Endothelial cell of umbilical vein (primary cell): ENCODE results near the gene MAP3K10. TPM values are rescaled to one million over a fixed set of nuclear protein-coding genes. Genes with fewer than 3 reads are reported as not detected.

Experiments
- BruUV-seq: library from RNA; stranded (reverse); fragments of 400-500 nt; replicated peaks from 2 replicates; lab custom pipeline; 2021; lab: Mats Ljungman, UMichigan
- CTCF ChIA-PET: fragments of 300-600, 350-600 bp; sonication (Branson Sonifier 250); formaldehyde crosslinking; loops from one replicate; lab custom pipeline; 2021; ENCODE audit warnings: antibody characterized with exemption, inconsistent platforms; lab: Charles Lee
- POLR2A ChIA-PET: fragments of 300-600, 350-600 bp; sonication (Branson Sonifier 250); formaldehyde crosslinking; loops from one replicate; lab custom pipeline; 2021; ENCODE audit warnings: antibody characterized with exemption, inconsistent platforms; lab: Charles Lee
- DNase-seq: peaks from one replicate; pipeline ENCODE4 v3.0.0-alpha.2; 2011; ENCODE audit warnings: low read depth, low spot score
- FAIRE-seq: peaks from 2 replicates; lab custom pipeline; 2011; peaks lifted over from hg19 to GRCh38; lab: Jason Lieb, UNC
- H2AFZ ChIP-seq: 2 replicates; pipeline ENCODE4 v1.6.0; 2012; ENCODE audit warnings: low read depth, low read length, control low read depth, inconsistent platforms
- H3K27ac ChIP-seq: 2 replicates; pipeline ENCODE4 v1.5.1; 2011; ENCODE audit warnings: low read depth, mild to moderate bottlenecking, control low read depth, low read length, moderate library complexity; ENCODE audit not compliant: insufficient read depth
- H3K27me3 ChIP-seq, 2 experiments: 2 replicates each; pipeline versions ENCODE4 v1.6.0 to v1.6.1; 2011; ENCODE audit warnings: low read length in 2 of 2, mixed read lengths in 1 of 2; ENCODE audit not compliant: control insufficient read depth in 2 of 2, insufficient read depth in 2 of 2
- H3K36me3 ChIP-seq, 2 experiments: 2 replicates in 1 of 2; 3 replicates in 1 of 2; pipeline ENCODE4 v1.5.1; 2011; ENCODE audit warnings: low read length in 2 of 2, mild to moderate bottlenecking in 1 of 2, moderate library complexity in 1 of 2; ENCODE audit not compliant: control insufficient read depth in 2 of 2, insufficient read depth in 2 of 2; ENCODE audit errors: extremely low read depth in 1 of 2
- H3K4me1 ChIP-seq: 3 replicates; pipeline ENCODE4 v1.5.1; 2011; ENCODE audit warnings: mild to moderate bottlenecking, low read length; ENCODE audit not compliant: control insufficient read depth, insufficient read depth; ENCODE audit errors: extremely low read depth
- H3K4me2 ChIP-seq: 2 replicates; pipeline ENCODE4 v1.6.1; 2011; ENCODE audit warnings: low read length, control low read depth, mixed read lengths; ENCODE audit not compliant: insufficient read depth
- H3K4me3 ChIP-seq, 3 experiments: fragments of 200-600 bp in 1 of 3; sonication (generic), shearing (Covaris generic) in 1 of 3; replicated peaks in 1 of 3; 2 replicates each; pipeline ENCODE4 v1.5.1; 2011 to 2016; ENCODE audit warnings: control low read depth in 3 of 3, low read length in 3 of 3, mild to moderate bottlenecking in 2 of 3, inconsistent platforms in 1 of 3, low read depth in 1 of 3, moderate library complexity in 1 of 3; ENCODE audit not compliant: insufficient read depth in 1 of 3
- H3K79me2 ChIP-seq: 2 replicates; pipeline ENCODE4 v1.6.0; 2012; ENCODE audit warnings: low read length, inconsistent platforms; ENCODE audit not compliant: control insufficient read depth, insufficient read depth
- H3K9ac ChIP-seq: replicated peaks from 2 replicates; pipeline ENCODE3; 2011; ENCODE audit warnings: low read length, control low read depth; ENCODE audit not compliant: insufficient read depth; ENCODE audit errors: extremely low read depth
- H3K9me1 ChIP-seq: replicated peaks from 3 replicates; pipeline ENCODE4 v1.6.0; 2011; ENCODE audit warnings: mild to moderate bottlenecking, low read length; ENCODE audit not compliant: control insufficient read depth, insufficient read depth; ENCODE audit errors: extremely low read depth
- H3K9me3 ChIP-seq: replicated peaks from 2 replicates; pipeline ENCODE4 v1.5.1; 2012; ENCODE audit warnings: low read length, inconsistent platforms; ENCODE audit not compliant: control insufficient read depth, insufficient read depth
- H4K20me1 ChIP-seq: replicated peaks from 2 replicates; pipeline ENCODE3; 2011; ENCODE audit warnings: mild to moderate bottlenecking, low read length; ENCODE audit not compliant: control insufficient read depth, insufficient read depth; ENCODE audit errors: extremely low read depth
- CTCF ChIP-seq, 2 donors: IDR thresholded peaks; 1 replicate in 1 of 2; 2 replicates in 1 of 2; pipeline ENCODE4 v1.5.1; 2011; ENCODE audit warnings: low read length in 2 of 2, mild to moderate bottlenecking in 2 of 2, moderate library complexity in 2 of 2, control low read depth in 1 of 2, inconsistent platforms in 1 of 2, low read depth in 1 of 2; ENCODE audit not compliant: insufficient read depth in 1 of 2; ENCODE audit errors: extremely low read depth in 1 of 2
- EZH2 ChIP-seq: IDR thresholded peaks from 2 replicates; pipeline ENCODE4 v1.6.1; 2012; ENCODE audit warnings: borderline replicate concordance, low read depth, mild to moderate bottlenecking, moderate library complexity, low read length, inconsistent platforms; ENCODE audit not compliant: severe bottlenecking
- FOS ChIP-seq: IDR thresholded peaks from 2 replicates; pipeline ENCODE4 v1.6.1; 2011; ENCODE audit warnings: mild to moderate bottlenecking, low read length, moderate library complexity, borderline replicate concordance; ENCODE audit not compliant: insufficient read depth
- GATA2 ChIP-seq: IDR thresholded peaks from 2 replicates; pipeline ENCODE4 v1.7.0; 2011; ENCODE audit warnings: low read depth, mild to moderate bottlenecking, moderate library complexity, mixed read lengths, low read length; ENCODE audit not compliant: insufficient read length, insufficient read depth
- JUN ChIP-seq: IDR thresholded peaks from 2 replicates; pipeline ENCODE4 v1.6.1; 2011; ENCODE audit warnings: borderline replicate concordance, low read depth; ENCODE audit not compliant: insufficient read length, insufficient read depth
- MYC ChIP-seq: IDR thresholded peaks from one replicate; pipeline ENCODE4 v1.6.1; 2011; ENCODE audit warnings: mild to moderate bottlenecking, low read depth, low read length
- POLR2A ChIP-seq: IDR thresholded peaks from 2 replicates; pipeline ENCODE4 v1.6.1; 2012; ENCODE audit warnings: low read depth, mild to moderate bottlenecking, control low read depth, low read length
- POLR2AphosphoS5 ChIP-seq: IDR thresholded peaks from 2 replicates; pipeline ENCODE4 v1.6.1; 2012; ENCODE audit warnings: low read depth, mild to moderate bottlenecking, control low read depth, low read length, moderate library complexity; ENCODE audit not compliant: insufficient read depth
- dilution Hi-C: fragments of 300-500 bp; cut with MboI; formaldehyde crosslinking; loops from one replicate; pipeline ENCODE4 v1.15.0; 2019; ENCODE audit warnings: low sequenced_read_pairs; ENCODE audit not compliant: extremely low pct_ligation_motif_present
- intact Hi-C: fragments of 100-400 bp; cut with micrococcal nuclease; formaldehyde crosslinking; loops from one replicate; pipeline ENCODE4 v1.10.0; 2022
- polyA plus RNA-seq, 4 experiments: library from polyadenylated mRNA; depleted of rRNA in 3 of 4; stranded (reverse) in 3 of 4; unstranded in 1 of 4; fragments of >200 nt; gene quantifications; 2 replicates each; pipeline versions ENCODE4 v1.2.1 to v1.2.3, GENCODE V29; 2011 to 2012; ENCODE audit warnings: missing spikeins in 1 of 4
- total RNA-seq: library from RNA; stranded (reverse); gene quantifications from 2 replicates; pipeline ENCODE4 v1.2.3, GENCODE V29; 2021
- TF ChIP-seq, protein P1 (sequence below): IDR thresholded peaks from 2 replicates; pipeline ENCODE4 v1.6.1; 2011; ENCODE audit not compliant: insufficient read depth, insufficient read length

Gene MAP3K10
- total and polyA plus RNA-seq, 2 donors (not counting 3 experiments of a cell fraction or from before 2014, with no cell fraction given): 6.3 to 19.4 TPM

- H3K9me3 ChIP-seq: no peaks in the 10 kb centered on the region
- intact Hi-C loops (no loop called here), dilution Hi-C loops (no loop called here)
- peaks cover 17% of the 10 kb centered on the region for H3K79me2 ChIP-seq
- H3K9ac ChIP-seq: no peak overlapping the region
- no peaks in the 10 kb centered on the region for H4K20me1 ChIP-seq
- H3K27me3 ChIP-seq: no peaks in the 10 kb centered on the region
- H3K9me1 ChIP-seq: no peaks in the 10 kb centered on the region
- no peak for FAIRE-seq
- POLR2A ChIA-PET: no interaction called here
- no peak for DNase-seq
- TF ChIP-seq GATA2 (no peak), JUN (no peak), CTCF (IDR thresholded peaks at IDR 0.05; ENCODE audit: extremely low read depth in 1 of 2, insufficient read depth in 1 of 2, low read depth in 1 of 2, low read length in 2 of 2) (no peak), MYC (no peak), POLR2AphosphoS5 (no peak), POLR2A (no peak), FOS (no peak), EZH2 (no peak)
- TF ChIP-seq, protein P1, sequence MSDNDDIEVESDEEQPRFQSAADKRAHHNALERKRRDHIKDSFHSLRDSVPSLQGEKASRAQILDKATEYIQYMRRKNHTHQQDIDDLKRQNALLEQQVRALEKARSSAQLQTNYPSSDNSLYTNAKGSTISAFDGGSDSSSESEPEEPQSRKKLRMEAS: no peak
- peaks cover 12 to 24% of the 10 kb centered on the region in 2 experiments for H3K36me3 ChIP-seq
- H3K4me2 ChIP-seq: no peak overlapping the region
- no peak overlapping the region for H2AFZ ChIP-seq
- H3K27ac ChIP-seq: no peak overlapping the region
- no peaks in the 10 kb centered on the region for H3K4me1 ChIP-seq
- CTCF ChIA-PET: interaction anchor here (1.2 kb wide), 1 partner anchor 53 kb away, joined by 3 read pairs; no protein-coding TSS in a partner anchor
- no peak overlapping the region for H3K4me3 ChIP-seq
- no TSS peak for BruUV-seq
Observed at GRCh38 chr19:40252395-40252794, 61.2 kb downstream of the MAP3K10 start.
